ENCODE results near the gene ADAMTS12.

The ADAMTS12 gene

GRCh38 chr5:33696411-33696810 lies 195.4 kb downstream of the ADAMTS12 start:
- no peak for DNase-seq

GRCh38 chr5:33692980-33693379 lies 198.8 kb downstream of the ADAMTS12 start:
- DNase-seq = no peak

GRCh38 chr5:33691856-33692255 lies 199.9 kb downstream of the ADAMTS12 start:
- DNase-seq = no peak

GRCh38 chr5:33690374-33691135 lies 201.2 kb downstream of the ADAMTS12 start:
- no peak for DNase-seq

- no peak for DNase-seq
These were observed 203.3 kb downstream of the ADAMTS12 start for GRCh38 chr5:33688526-33688925.

- DNase-seq = no peak
These were observed 203.7 kb downstream of the ADAMTS12 start for GRCh38 chr5:33688066-33688465.

- no peak for DNase-seq
These were observed 205.7 kb downstream of the ADAMTS12 start for GRCh38 chr5:33685873-33686755.

GRCh38 chr5:33684496-33685159 lies 207.2 kb downstream of the ADAMTS12 start:
- no peak for DNase-seq

GRCh38 chr5:33679791-33680190 lies 212.0 kb downstream of the ADAMTS12 start:
- no peak for DNase-seq

GRCh38 chr5:33675958-33676464 lies 215.8 kb downstream of the ADAMTS12 start:
- DNase-seq = no peak

- no peak for DNase-seq
These were observed 220.0 kb downstream of the ADAMTS12 start for GRCh38 chr5:33671700-33672291.

- DNase-seq = no peak
These were observed 228.9 kb downstream of the ADAMTS12 start for GRCh38 chr5:33662722-33663427.

- no peak for DNase-seq
These were observed 232.1 kb downstream of the ADAMTS12 start for GRCh38 chr5:33659526-33660169.

- no peak for DNase-seq
These were observed 233.9 kb downstream of the ADAMTS12 start for GRCh38 chr5:33657804-33658440.

- DNase-seq = no peak
These were observed 234.6 kb downstream of the ADAMTS12 start for GRCh38 chr5:33657176-33657575.

- no peak for DNase-seq
These were observed 240.9 kb downstream of the ADAMTS12 start for GRCh38 chr5:33650911-33651310.

GRCh38 chr5:33649549-33650482 lies 242.0 kb downstream of the ADAMTS12 start:
- DNase-seq = no peak

GRCh38 chr5:33641744-33642505 lies 249.9 kb downstream of the ADAMTS12 start:
- DNase-seq = no peak

- no peak for DNase-seq
These were observed 252.3 kb downstream of the ADAMTS12 start for GRCh38 chr5:33639474-33639873.

Data from NCI-H510A treated with DMSO at 0.1 percent for 48 hours (cell line).